RWPE2 (cell line): Measurements from ENCODE around the gene MROH7.

ENCODE experiments used
- ATAC-seq: fragments of 200-7000 bp; cut with Tn5 transposase; 3 replicates; pipeline ENCODE4 v1.9.1; 2021; ENCODE audit warnings: low read depth
- DNase-seq: peaks from one replicate; pipeline ENCODE4 v3.0.0-alpha.2; 2020; ENCODE audit warnings: low spot score
- H3K27ac ChIP-seq: fragments of 450-650 bp; 2 replicates; pipeline ENCODE4 v1.5.1; 2017; ENCODE audit warnings: mild to moderate bottlenecking; ENCODE audit not compliant: poor library complexity, severe bottlenecking
- H3K27me3 ChIP-seq: fragments of 250-450 bp; sonication (Bioruptor Pico); 2 replicates; pipeline ENCODE4 v1.5.1; 2021; ENCODE audit warnings: mild to moderate bottlenecking, moderate library complexity; ENCODE audit not compliant: insufficient read depth, poor library complexity, severe bottlenecking
- H3K36me3 ChIP-seq: fragments of 250-450 bp; sonication (Bioruptor Pico); 2 replicates; pipeline ENCODE4 v1.5.1; 2020; ENCODE audit warnings: low read depth, mild to moderate bottlenecking, moderate library complexity
- H3K4me1 ChIP-seq: fragments of 250-450 bp; sonication (Bioruptor Pico); 2 replicates; pipeline ENCODE4 v1.5.1; 2021; ENCODE audit warnings: mild to moderate bottlenecking, moderate library complexity; ENCODE audit not compliant: insufficient read depth, poor library complexity, severe bottlenecking
- H3K4me3 ChIP-seq: fragments of 250-450 bp; sonication (Bioruptor Pico); 2 replicates; pipeline ENCODE4 v1.5.1; 2021; ENCODE audit warnings: mild to moderate bottlenecking, moderate library complexity; ENCODE audit not compliant: severe bottlenecking
- H3K9me3 ChIP-seq: fragments of 250-450 bp; sonication (Bioruptor Pico); 2 replicates; pipeline ENCODE4 v1.5.1; 2021; ENCODE audit warnings: mild to moderate bottlenecking, moderate library complexity; ENCODE audit not compliant: severe bottlenecking
- TF ChIP-seq, protein P1 (sequence below): fragments of 450-650 bp; IDR thresholded peaks from one replicate; pipeline ENCODE4 v1.5.1; 2017; ENCODE audit warnings: mild to moderate bottlenecking, moderate library complexity; ENCODE audit not compliant: poor library complexity, severe bottlenecking

MROH7 gene

GRCh38 chr1:54606096-54606989 lies 35.2 kb upstream of the MROH7 start:
- TF ChIP-seq, protein P1, sequence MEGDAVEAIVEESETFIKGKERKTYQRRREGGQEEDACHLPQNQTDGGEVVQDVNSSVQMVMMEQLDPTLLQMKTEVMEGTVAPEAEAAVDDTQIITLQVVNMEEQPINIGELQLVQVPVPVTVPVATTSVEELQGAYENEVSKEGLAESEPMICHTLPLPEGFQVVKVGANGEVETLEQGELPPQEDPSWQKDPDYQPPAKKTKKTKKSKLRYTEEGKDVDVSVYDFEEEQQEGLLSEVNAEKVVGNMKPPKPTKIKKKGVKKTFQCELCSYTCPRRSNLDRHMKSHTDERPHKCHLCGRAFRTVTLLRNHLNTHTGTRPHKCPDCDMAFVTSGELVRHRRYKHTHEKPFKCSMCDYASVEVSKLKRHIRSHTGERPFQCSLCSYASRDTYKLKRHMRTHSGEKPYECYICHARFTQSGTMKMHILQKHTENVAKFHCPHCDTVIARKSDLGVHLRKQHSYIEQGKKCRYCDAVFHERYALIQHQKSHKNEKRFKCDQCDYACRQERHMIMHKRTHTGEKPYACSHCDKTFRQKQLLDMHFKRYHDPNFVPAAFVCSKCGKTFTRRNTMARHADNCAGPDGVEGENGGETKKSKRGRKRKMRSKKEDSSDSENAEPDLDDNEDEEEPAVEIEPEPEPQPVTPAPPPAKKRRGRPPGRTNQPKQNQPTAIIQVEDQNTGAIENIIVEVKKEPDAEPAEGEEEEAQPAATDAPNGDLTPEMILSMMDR: no peak
- H3K36me3 ChIP-seq: no peaks in the 10 kb centered on the region
- no peaks in the 10 kb centered on the region for H3K4me1 ChIP-seq
- H3K27me3 ChIP-seq: no peaks in the 10 kb centered on the region
- H3K27ac ChIP-seq: no peak overlapping the region
- DNase-seq: no peak
- H3K4me3 ChIP-seq: no peak overlapping the region
- ATAC-seq: no peak
- no peaks in the 10 kb centered on the region for H3K9me3 ChIP-seq

DNA sequence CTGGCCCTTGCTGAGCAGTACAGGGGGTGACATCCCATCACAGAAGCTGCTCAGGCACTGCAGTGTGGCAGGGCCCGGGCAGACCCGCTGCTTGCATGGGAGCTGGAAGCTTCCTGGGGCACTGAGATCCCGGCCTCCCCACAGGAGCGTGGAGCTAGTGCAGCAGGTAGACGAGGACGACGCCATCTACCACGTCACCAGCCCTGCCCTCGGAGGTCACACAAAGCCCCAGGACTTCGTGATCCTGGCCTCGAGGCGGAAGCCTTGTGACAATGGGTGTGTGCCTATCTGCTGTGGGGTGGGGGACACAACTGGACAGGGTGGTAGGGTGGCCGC lies 34.6 kb upstream of the MROH7 start:
- Histone ChIP-seq H3K4me3 (no peak overlapping the region), H3K27me3 (no peaks in the 10 kb centered on the region), H3K36me3 (no peaks in the 10 kb centered on the region), H3K27ac (no peak overlapping the region), H3K9me3 (no peaks in the 10 kb centered on the region), H3K4me1 (no peaks in the 10 kb centered on the region)
- TF ChIP-seq, protein P1: no peak
- ATAC-seq (no peak), DNase-seq (no peak)

GRCh38 chr1:54607821-54608565 lies 33.6 kb upstream of the MROH7 start:
- H3K9me3 ChIP-seq: no peaks in the 10 kb centered on the region
- H3K27me3 ChIP-seq: no peaks in the 10 kb centered on the region
- no peaks in the 10 kb centered on the region for H3K36me3 ChIP-seq
- DNase-seq (no peak), ATAC-seq (no peak)
- TF ChIP-seq, protein P1: no peak
- no peaks in the 10 kb centered on the region for H3K4me1 ChIP-seq
- no peak overlapping the region for H3K27ac ChIP-seq
- no peak overlapping the region for H3K4me3 ChIP-seq

DNA sequence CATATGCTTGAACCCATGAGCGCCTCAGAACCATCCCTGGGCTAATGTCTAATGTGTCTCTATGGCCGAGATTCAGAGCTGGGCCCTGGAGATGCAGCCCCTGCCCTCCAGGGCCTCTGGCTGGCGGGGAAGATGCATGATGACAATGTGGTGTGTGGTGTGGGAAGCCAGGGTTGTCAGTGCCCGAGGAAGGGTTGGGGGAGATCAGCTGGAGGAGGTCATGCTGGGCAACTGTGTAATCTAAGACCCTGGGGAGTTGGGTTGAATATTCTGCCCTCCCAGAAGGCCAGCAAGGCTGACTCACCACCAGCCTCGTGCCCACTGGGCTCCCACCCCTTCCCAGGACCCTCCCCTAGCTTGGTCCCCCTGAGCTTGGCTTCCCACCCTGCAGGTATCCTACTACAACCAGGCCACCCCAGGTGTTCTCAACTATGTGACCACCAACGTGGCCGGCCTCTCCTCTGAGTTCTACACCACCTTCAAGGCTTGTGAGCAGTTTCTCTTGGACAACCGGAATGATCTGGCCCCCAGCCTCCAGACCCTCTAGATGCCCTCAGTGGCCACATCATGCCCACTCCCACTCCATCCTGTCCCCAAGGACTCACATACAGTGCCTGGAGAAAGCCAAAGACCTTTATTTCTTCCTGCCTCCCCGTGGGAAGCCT lies 32.9 kb upstream of the MROH7 start:
- TF ChIP-seq, protein P1: no peak
- no peak for ATAC-seq
- Histone ChIP-seq H3K36me3 (no peaks in the 10 kb centered on the region), H3K4me3 (no peak overlapping the region), H3K27me3 (no peaks in the 10 kb centered on the region), H3K9me3 (no peaks in the 10 kb centered on the region), H3K27ac (no peak overlapping the region), H3K4me1 (no peaks in the 10 kb centered on the region)
- DNase-seq: no peak
